HG02571 (cell line): Measurements from ENCODE around the gene AFAP1.

Experiments used
- ATAC-seq: cut with Tn5 transposase; IDR thresholded peaks from one replicate; pipeline ENCODE4 v1.9.1; 2021; ENCODE audit warnings: mild to moderate bottlenecking, moderate library complexity; ENCODE audit not compliant: unreplicated experiment

AFAP1 gene

DNA sequence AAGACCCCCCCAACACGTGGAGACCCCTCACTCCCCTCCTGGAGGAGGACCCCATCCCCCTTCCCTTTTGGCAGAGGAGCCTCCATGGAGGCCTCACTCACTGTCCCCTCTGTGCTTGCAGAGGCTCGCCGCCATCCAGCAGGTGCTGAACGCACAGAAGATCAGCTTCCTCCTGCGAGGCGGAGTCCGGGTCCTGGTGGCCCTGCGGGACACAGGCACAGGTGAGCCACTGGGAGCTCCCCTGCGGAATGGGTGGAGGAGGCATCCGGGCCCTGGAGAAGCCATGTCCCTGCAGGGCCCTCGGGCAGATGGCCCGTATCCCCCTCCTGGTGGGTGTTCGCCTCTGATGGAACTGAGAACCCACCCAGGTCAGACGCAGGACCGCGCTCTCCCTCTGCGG lies 206.5 kb downstream of the AFAP1 start:
- no peak for ATAC-seq

DNA sequence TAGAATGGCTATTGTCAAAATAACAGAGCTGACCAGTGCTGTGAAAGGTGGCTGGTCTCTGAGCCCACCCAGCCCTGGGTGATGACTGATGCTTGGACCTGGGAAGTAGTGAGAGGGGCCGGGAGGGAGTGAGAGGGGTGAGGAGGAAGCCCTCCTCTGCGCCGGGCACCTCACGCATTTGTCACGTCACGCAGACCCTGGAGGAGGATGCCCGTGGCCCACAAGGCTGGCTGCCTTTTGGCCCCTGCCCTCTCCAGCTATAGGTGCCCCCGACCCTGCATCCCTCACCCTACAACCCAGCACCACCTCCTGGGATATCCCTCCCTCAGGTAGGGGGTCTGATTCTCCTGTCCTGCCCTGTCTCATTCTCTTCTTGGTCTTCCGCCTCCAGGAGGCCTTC lies 207.4 kb downstream of the AFAP1 start:
- ATAC-seq, result no peak

DNA sequence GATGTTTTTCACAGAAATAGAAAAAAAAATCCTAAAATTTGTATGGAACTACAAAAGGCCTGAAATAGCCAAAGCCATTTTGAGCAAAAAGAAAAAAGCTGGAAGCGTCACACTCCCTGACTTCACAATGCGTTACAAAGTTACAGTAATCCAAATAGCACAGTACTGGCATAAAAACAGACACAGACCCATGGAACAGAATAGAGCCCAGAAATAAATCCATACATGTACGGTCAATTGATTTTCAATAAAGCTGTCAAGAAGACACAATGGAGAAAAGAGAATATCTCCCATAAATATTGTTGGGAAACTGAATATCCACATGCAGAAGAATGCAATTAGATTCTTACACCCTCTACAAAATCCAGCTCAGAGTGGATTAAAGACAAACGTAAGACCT lies 208.2 kb downstream of the AFAP1 start:
- no peak for ATAC-seq

DNA sequence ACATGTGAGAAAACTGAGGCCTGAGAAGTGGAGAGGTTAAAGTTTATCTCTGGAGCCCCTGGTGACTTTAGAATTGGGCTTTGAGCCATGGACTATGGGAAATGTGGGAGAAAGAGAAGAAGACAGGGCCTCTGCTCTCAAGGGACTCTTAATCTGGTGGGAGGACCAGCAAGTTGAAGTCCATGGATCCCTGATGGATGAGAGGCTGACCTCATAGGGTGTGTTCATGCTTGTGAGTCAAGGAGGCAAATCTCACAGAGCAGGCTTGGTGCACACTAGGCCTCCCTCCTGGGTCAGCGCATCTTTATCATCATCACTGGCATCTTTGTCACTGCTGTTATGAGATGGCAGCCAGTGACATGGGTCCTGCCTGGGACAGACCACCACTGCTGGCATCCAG lies 211.9 kb downstream of the AFAP1 start:
- no peak for ATAC-seq

GRCh38 chr4:7726665-7727413 lies 212.8 kb downstream of the AFAP1 start:
- no peak for ATAC-seq

GRCh38 chr4:7725951-7726350 lies 213.7 kb downstream of the AFAP1 start:
- no peak for ATAC-seq

DNA sequence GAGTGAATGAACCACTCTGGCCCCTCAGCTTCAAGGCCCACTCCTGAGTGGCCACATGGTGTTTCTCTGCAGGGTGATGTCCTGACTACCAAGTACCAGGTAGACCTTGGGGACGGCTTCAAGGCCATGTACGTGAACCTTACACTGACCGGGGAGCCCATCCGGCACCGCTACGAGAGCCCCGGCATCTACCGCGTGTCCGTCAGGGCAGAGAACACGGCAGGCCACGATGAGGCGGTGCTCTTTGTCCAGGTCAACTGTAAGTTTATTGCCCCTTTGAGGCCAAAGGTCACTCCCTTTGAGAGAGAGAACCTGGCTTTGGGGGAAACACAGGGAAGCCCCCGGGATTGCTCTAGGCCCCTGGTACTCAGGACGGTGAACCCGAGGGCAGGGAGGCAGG lies 216.0 kb downstream of the AFAP1 start:
- no peak for ATAC-seq

GRCh38 chr4:7722766-7723387 lies 216.8 kb downstream of the AFAP1 start:
- no peak for ATAC-seq

DNA sequence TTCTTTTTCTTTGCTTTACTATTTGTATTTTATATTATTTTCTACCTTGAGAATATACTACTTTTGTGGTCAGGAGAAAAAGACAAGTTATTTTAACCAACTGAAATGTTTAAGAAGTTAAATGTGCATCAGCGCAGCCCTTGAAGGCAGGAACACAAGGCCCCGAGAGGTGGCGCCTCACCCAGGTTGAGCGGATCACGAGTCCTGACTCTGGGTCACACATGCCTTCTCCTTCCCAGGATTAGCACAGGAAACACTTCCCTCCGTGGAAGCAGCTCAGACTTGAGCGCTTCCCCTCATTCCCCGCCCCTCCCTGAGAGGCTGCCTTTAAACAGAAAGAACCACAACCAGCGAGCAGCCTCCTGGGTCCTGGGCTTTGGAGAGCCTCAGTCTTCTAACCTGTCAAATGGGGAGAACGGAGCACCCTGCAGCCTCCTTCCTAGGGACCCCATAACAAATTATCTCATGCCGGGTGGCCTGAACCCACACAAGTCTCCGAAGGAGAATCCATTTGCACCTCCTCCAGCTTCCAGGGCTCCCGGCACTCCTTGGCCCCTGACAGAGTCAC lies 217.6 kb downstream of the AFAP1 start:
- ATAC-seq, result no peak

DNA sequence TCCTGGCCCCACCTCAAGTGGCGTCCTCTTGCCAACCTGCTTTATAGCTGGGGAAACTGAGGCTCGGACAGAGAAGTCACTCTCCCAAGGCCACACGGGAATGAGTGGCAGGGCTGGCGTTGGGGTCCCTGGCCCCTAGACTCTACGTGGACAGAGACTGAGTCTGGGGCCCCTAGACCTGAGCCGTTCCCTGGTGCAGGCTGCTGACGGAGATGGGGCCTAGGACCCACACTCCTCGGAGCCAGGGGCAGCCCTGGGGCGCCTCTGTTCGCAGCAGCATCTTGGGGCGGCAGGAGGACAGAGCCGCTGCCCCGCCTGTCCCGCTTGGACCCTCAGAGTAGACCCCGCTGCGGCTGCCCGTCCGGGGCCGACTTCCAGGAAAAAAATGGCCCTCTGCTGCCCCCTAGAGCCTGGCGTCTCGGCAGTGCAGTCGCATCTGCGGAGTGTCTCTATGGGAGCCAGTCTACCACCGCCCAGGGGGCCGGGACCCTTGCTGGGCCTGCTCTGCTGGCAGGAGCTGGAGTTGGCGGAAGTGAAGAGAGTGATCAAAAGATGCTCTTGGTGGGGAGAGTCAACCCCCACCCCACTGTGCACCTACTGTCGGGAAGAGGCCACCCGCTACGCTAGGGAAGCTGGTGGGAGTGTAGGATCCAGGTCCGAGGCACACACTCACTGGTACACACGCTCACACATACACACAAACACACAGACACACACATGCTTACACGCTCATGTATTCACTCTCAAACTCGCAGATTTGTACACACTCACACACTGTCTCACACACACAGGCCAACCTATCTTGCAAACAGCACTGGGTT lies 220.1 kb downstream of the AFAP1 start:
- no peak for ATAC-seq

- ATAC-seq, result no peak
Measured at GRCh38 chr4:7717946-7718490, 221.6 kb downstream of the AFAP1 start.

GRCh38 chr4:7717161-7717560 lies 222.5 kb downstream of the AFAP1 start:
- ATAC-seq, result no peak

GRCh38 chr4:7716010-7716721 lies 223.5 kb downstream of the AFAP1 start:
- no peak for ATAC-seq

DNA sequence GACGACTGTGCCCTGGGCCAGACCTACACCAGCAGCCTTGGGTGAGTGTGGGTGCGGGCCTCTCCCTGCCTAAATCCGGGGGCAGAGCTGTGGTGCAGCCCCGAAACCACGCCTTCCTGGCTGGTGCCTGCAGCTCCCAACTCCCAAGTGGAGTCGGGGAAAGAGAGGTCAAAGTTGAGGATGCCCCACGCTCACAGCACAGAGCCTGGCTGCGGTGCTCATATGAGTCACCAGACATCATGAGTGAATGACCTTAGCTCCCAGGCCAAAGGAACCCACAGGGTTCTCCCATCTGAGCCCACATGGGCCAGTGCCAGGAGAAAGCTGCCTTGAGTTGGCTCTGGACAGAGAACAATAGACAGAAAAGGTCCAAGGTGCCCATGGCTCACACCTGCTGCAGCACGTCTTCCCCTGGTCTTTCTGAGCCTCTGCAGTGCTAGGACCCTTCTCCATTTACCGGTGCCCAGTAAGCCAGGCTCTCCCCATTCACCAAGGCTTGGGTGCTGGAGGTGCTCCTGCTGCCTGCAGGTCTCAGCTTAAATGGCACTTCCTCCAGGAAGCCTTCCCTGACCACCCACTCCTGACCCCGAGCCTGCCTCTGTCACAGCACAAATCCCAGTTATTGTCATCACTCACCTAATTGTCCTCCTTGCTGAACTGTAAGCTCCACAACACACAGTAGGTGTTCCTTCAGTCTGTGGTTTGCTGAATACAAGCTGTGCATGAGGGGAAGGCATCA lies 224.2 kb downstream of the AFAP1 start:
- no peak for ATAC-seq

GRCh38 chr4:7714738-7715137 lies 224.9 kb downstream of the AFAP1 start:
- ATAC-seq, result no peak

GRCh38 chr4:7714176-7714575 lies 225.5 kb downstream of the AFAP1 start:
- ATAC-seq, result no peak

DNA sequence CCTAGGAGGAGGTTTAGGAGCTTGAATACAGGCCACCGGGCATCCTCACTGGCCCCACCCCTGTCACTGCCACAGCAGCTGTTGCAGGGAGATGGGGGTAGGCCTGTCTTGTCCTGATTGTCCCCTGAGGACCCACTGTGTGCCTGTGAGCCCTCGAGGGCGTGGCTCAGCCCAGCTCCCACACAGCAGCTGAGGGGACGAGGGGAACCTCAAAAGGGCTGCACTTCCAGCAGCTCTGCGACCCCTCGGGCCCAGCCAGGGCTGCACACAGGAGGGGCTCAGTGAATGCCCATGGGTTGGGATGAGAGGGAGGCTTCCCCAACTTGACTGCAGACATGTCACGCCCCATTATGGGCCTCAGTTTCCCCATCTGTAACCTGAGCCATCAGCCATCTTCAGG lies 225.9 kb downstream of the AFAP1 start:
- ATAC-seq, result no peak

DNA sequence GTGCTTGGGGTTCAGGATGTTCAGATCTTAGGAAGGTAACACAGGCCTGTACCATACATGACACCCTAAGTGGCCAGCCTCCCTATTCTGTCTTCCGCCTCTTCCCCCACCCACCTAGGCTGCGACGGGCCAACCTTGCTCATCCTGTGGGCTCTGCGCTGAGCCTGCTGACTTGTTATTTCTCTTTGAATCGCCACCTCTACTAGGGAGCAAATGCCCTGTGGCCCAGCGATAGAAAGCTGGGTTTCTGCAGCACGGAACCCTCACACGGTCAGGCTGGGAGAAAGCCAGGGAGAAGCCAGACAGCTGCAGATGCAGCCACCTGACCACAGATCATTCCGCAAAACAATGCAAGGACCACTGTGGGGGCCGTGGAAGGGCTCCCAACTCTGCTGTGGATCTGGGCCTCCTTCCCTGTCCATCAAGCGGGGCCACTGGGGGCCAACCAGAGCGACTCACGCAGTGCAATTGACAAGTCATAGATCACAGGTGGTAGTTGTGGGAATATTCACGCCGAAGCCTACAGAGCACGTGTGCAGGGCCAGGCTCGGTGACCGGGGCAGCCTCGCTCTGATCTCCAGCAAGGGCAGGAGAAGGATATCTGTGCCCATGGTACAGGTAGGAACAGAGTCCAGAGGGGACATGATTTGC lies 227.5 kb downstream of the AFAP1 start:
- ATAC-seq, result no peak

- no peak for ATAC-seq
Measured at GRCh38 chr4:7711307-7711963, 228.2 kb downstream of the AFAP1 start.
